Renal cortex interstitium (tissue), 11 donors: ENCODE results near the gene TSG101. TPM values are rescaled to one million over a fixed set of nuclear protein-coding genes. Genes with fewer than 3 reads are reported as not detected.

Experiments used
- DNase-seq, 11 donors: peaks; one replicate each; pipeline ENCODE4 v3.0.0-alpha.2; 2013; ENCODE audit warnings: low read depth in 9 of 11, low spot score in 4 of 11; ENCODE audit errors: extremely low read depth in 1 of 11
- polyA plus RNA-seq, 3 donors: library from polyadenylated mRNA; unstranded; fragments of 120-200 nt; gene quantifications; one replicate each; pipeline ENCODE4 v1.2.1, GENCODE V29; 2013; ENCODE audit not compliant: insufficient read length in 3 of 3

TSG101 gene
- polyA plus RNA-seq, 3 donors = 130 to 170 (median 153) TPM

DNA sequence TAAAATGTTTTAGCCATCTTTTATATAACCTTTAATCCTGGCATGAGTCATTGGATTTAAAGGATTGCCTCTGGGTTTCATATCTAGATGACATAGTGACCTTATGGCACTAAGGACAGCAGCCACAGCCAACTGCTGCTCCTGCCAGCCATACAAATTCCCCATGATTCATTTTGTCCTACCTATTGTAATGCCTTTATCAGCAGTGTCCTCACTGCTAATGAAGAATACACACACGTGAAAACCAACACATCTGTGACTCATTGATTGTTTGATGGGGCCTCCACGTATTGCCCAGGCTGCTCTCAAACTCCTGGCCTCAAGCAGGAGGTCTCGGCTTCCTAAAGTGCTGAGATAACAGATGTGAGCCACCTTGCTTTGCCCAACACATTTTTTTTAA, 69.3 kb downstream of the TSG101 start:
- no peak for DNase-seq

DNA sequence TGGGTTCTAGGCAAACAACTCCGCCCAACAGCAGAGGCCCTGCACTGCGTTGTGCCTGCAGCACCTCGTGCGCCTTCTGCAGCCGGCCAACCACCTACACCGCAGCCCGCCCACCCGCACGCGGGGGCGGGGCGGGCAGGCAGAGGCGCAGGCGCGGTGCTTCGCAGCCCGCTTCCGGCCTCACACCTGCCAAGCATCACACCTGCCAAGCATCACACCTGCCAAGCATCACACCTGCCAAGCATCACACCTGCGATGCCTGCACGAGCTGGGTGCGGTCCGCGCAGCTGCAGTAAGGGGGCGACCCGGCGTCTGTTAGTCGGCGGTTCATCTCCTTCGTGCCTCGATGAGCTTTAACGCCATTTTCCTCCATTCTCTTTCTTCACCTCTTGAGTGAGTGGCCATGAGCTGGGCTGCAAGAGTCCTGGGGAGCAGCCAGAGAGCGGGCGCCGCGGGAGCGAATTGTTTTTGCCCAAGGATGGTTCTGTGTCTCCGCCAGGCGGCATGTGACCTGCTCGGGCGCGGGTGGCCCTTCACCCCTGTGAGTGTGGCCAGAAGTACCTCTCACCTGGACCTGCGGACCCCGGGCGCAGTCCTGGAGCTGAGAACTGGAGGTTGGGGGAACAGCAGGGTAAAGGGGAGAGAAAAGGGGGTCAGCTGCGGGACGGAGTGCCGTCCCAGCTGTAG, 70.9 kb downstream of the TSG101 start, which contains the start of gene LDHAL6A:
Gene LDHAL6A, plus strand, starts transcription at position 171 of the 687 bp plus-strand sequence. CDS start 825 bp downstream, outside the sequence.
- DNase-seq = peak in 1 of 11 donors; percentile 1

DNA sequence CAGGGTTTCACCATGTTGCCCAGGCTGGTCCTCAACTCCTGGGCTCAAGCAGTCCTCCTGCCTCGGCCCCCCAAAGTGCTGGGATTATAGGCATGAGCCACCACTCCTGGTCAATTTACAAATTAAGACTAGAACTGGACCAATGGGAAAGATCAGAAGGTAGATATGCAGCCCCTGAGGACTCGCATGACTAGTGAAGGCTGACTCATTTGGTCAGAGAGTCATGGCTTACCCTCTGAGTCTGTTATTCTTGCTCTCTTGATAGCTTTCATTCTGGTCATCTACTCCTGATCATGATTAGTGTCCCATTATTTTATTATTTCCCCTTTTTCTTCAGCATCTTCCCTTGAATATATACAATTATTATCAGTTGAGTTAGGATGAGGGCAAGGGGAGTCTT, 73.8 kb downstream of the TSG101 start:
- no peak for DNase-seq

DNA sequence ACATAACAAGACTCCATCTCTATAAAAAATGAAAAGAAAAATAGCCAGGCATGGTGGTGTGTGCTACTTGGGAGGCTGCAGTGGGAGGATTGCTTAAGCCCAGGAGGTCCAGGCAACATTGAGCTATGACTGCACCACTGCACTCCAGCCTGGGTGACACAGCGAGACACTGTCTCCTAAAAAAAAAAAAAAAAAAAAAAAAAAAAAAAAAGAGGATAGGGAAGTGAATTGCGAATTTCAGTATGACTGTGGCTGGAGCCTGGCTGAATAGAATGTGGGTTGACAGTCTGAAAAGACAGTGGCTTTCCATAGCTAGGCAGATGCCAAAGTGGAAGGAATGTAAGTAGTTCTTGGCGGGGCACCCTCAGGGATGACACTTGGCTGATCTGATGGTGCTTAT, 77.5 kb downstream of the TSG101 start:
- no peak for DNase-seq

DNA sequence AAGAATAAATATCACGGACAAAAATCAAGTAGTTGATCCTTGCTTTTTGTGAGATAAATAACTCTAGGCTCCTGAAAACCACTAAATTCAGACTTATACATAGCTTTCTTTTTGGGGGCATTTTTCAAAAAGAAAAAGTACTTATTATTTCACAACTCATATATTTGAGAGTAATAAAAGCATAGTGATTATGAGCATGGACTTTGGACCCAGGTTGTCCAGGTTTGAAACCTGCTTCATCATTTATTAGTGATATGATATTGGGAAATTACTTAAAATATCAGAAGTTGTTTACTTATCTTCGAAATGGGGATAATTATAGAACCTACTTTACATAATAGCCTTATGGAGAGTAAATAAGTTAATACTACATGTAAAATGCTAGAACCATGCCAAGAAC, 88.1 kb downstream of the TSG101 start:
- no peak for DNase-seq

Other genes with a start within 250 kb of the TSG101 start
- 10 to 100 TPM; 22.6 to 24.6 (median 22.8) TPM for gene HPS5, start 204.8 kb downstream of the TSG101 start, polyA plus RNA-seq
- 10 to 100 TPM; 49.3 to 61.0 (median 60.9) TPM for gene GTF2H1, start 204.4 kb downstream of the TSG101 start, polyA plus RNA-seq
- 100 to 1,000 TPM; 314 to 512 (median 397) TPM for gene LDHA, start 132.4 kb downstream of the TSG101 start, polyA plus RNA-seq
- 1 to 10 TPM in 1 of 3 donors, under 1 TPM in 2; 0.19 to 1.7 (median 0.94) TPM for gene LDHC, start 114.6 kb downstream of the TSG101 start, polyA plus RNA-seq
- gene LDHAL6A, start 71.1 kb downstream of the TSG101 start, polyA plus RNA-seq = 1 to 10 TPM in 2 of 3 donors, under 1 TPM in 1; 1.00 to 1.3 (median 1.0) TPM
- gene UEVLD, start 61.8 kb upstream of the TSG101 start, polyA plus RNA-seq = 10 to 100 TPM; 16.5 to 22.1 (median 21.5) TPM
- 10 to 100 TPM in 1 of 3 donors, 1 to 10 TPM in 2; 7.5 to 14.6 (median 7.5) TPM for gene MISFA, start 72.8 kb upstream of the TSG101 start, polyA plus RNA-seq
- 10 to 100 TPM; 25.0 to 30.4 (median 28.3) TPM for gene SPTY2D1, start 107.4 kb upstream of the TSG101 start, polyA plus RNA-seq
- 1 to 10 TPM; 7.7 to 9.2 (median 8.5) TPM for gene TMEM86A, start 171.8 kb upstream of the TSG101 start, polyA plus RNA-seq
- gene IGSF22, start 199.2 kb upstream of the TSG101 start, polyA plus RNA-seq = 1 to 10 TPM; 2.1 to 3.6 (median 2.3) TPM